HG02571 (cell line): Measurements from ENCODE around the gene SERINC5.
A peak's percentile ranks its signal among the peaks of the same experiment; 100 is the strongest.
"Not testable (repeated sequence)": the region's sequence is repeated elsewhere in the genome, so short reads cannot be mapped to it uniquely, and the experiment has no call there.

ENCODE experiments used
- ATAC-seq: cut with Tn5 transposase; IDR thresholded peaks from one replicate; pipeline ENCODE4 v1.9.1; 2021; ENCODE audit warnings: mild to moderate bottlenecking, moderate library complexity; ENCODE audit not compliant: unreplicated experiment

Gene SERINC5

DNA sequence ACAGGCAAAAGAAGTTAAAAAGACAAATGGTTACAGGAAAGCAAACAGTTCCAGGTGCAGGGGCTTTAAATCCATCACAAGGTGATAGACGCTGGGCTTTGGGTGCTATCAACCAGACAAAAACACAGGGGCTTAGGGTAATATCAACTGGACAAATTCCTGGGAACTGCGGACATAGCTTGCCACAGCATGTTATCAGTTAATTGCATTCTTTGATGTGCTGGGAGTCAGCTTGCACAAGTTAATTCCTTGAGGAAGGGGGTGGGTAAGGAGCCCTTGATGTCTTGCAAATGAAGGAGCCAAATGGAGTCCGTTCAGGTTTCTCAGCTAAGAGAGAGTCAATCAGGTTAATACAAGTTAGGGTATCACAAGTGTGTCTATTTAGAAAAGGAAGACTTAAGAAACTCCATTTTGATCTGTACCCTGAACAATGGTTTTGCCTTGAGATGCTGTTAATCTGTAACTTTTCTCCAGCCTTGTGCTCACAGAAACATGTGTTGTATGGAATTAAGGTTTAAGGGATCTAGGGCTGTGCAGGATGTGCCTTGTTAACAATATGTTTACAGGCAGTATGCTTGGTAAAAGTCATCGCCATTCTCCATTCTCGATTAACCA is 144.4 kb downstream of the SERINC5 start:
- ATAC-seq, result not testable (repeated sequence)

GRCh38 chr5:80109646-80110478 is 146.0 kb downstream of the SERINC5 start:
- no peak for ATAC-seq

DNA sequence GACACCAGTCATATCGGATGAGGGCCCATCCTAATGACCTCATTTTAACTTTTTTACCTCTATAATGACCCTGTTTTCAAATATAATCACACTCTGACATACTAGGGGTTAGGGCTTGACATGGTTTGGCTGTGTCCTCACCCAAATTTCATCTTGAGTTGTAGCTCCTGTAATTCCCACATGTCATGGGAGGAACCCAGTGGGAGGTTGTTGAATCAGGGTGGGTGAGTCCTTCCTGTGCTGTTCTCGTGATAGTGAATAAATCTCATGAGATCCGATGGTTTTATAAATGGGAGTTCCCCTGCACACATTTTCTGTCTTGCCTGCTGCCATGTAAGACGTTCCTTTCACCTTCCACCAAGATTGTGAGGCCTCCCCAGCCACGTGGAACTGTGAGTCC is 148.9 kb downstream of the SERINC5 start:
- ATAC-seq, result no peak

DNA sequence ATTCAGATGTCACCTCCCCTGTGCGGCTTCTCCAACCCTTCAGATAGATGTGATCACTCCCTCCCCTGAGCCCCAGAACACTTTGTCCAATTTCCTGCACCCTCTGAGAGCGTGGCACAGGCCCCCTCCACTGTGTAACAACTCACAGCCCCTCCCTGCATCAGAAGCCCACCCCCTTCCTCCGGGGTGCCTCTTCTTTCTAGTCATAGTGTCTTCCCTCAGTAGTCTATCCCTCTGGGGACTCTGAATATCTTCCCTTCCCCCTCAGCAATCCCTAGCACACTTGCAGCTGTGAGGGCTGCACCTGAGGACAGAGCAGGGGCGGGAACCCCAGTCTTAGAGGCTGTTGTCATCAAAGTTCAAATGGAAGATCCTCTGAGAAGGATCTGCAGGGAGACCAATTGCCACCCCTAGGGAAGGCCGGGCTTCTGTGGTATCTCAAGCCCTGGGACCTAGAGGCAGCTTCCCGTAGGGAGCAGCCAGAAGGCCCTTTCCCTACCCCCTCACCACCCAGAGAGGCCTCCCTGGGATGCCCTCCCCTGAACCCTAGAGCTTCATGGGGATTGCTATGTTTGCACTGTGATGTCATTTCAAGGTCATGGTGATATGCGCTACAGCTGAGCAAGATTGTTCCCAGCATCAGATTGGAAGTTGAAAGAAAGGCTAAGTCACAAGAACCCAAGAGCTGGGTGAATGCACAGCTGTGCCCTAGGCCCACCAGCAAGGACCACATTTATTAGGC is 150.0 kb downstream of the SERINC5 start:
- ATAC-seq, result no peak

- ATAC-seq, result no peak
Observed at GRCh38 chr5:80103371-80103770, 152.5 kb downstream of the SERINC5 start.

DNA sequence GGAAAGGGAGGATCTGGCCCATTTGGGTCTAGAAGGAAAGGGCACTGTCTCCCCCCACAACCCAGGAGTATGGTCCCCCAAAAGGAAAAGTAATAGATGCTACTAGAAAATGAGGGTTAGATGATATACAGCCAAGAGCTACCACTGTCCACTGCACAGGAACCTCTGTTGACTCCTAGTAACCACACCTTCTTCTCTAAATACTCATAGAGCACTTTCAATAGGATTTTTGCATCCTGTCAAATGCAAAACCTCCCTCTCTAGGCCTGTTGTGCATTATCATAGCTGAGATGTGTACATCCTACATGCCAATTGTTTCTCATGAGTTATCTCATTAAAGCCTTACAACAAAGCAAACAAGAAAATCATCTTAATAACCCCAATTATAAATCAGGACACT is 153.9 kb downstream of the SERINC5 start:
- no peak for ATAC-seq

- ATAC-seq, result no peak
Observed at GRCh38 chr5:80097451-80097850, 158.4 kb downstream of the SERINC5 start.

- no peak for ATAC-seq
Observed at GRCh38 chr5:80094236-80094738, 161.6 kb downstream of the SERINC5 start.

DNA sequence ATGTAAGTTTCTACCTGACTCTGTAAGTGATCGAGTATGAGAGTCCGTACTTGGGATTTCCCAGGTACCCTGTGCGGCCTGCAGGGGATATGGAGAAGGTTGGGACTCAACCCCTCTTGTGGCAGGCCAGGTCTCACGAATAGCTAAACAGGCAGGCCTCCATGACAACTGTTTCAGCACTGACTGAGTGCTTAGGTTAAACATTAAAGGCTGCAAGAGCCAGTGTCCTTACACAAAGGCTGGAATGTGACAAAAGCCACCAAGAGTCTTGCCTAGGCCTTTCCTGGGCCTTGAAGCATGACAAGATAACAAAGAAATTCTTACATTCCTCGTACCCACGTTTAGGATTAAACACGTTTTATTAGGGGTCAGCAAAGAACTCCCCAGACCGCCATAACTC is 162.1 kb downstream of the SERINC5 start:
- ATAC-seq, result no peak

- no peak for ATAC-seq
Observed at GRCh38 chr5:80092486-80093107, 163.3 kb downstream of the SERINC5 start.

DNA sequence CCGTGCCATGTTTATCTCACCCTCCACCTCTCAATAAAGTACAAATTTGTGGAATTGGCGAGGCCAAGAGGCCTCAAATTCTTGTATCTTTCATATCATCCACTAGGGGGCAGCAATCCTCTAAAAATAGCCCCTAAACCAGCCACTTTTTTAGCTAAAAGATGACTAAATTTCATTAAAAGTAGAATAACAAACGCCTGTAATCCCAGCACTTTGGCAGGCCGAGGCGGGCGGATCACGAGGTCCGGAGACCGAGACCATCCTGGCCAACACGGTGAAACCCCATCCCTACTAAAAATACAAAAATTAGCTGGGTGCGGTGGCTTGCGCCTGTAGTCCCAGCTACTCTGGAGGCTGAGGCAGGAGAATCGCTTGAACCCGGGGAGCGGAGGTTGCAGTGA is 164.1 kb downstream of the SERINC5 start:
- ATAC-seq, result not testable (repeated sequence)

- ATAC-seq, result no peak
Observed at GRCh38 chr5:80090884-80091166, 165.0 kb downstream of the SERINC5 start.

DNA sequence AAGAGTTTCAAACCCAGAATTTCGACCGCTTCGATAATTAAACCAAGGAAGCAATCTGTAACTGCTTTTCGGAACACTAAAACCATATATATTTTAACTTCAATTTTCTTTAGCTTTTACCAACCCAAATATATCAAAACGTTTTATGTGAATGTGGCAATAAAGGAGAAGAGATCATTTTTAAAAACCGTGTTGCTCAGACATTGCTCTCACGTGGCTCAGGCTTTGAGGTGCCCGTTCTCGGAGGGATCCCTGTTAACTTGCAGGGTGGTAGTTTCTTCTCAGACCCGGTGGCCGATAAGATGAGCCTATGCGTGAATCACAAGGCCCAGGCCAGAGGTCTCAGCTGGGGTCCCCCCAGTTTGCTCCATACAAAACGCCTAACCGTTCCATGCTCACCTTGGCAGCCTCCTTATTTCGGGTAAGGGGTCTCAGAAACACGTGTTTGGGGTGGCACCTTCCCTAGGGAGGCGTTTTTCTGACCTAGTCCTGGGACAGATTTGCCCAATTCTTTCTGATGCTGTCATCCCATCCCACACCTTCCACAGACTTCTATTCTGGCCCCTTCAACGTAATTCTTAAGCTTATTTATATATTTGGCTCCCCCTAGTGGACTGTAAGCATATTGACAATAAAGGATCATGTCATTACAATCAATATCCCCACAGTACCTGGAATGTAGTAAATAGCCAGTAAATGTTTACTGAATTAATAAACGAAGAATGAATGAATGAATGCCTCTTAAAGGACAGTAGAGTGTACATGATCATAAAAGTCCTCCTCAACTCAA is 172.6 kb downstream of the SERINC5 start:
- ATAC-seq, result peak; percentile 72

- ATAC-seq, result no peak
Observed at GRCh38 chr5:80082731-80083100, 173.1 kb downstream of the SERINC5 start.

- no peak for ATAC-seq
Observed at GRCh38 chr5:80082281-80082680, 173.6 kb downstream of the SERINC5 start.

DNA sequence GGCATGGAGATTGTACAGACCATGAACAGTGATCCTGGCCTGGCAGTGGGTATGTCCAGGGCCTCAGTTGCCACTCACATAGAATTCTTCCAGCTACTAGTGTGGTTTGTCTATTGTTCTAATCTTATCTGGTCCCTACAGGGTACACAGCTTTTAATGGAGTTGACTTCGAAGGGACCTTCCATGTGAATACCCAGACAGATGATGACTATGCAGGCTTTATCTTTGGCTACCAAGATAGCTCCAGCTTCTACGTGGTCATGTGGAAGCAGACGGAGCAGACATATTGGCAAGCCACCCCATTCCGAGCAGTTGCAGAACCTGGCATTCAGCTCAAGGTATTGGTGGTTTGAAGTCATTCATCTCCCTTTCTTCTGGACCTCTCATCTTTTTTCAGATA is 176.9 kb downstream of the SERINC5 start:
- no peak for ATAC-seq

DNA sequence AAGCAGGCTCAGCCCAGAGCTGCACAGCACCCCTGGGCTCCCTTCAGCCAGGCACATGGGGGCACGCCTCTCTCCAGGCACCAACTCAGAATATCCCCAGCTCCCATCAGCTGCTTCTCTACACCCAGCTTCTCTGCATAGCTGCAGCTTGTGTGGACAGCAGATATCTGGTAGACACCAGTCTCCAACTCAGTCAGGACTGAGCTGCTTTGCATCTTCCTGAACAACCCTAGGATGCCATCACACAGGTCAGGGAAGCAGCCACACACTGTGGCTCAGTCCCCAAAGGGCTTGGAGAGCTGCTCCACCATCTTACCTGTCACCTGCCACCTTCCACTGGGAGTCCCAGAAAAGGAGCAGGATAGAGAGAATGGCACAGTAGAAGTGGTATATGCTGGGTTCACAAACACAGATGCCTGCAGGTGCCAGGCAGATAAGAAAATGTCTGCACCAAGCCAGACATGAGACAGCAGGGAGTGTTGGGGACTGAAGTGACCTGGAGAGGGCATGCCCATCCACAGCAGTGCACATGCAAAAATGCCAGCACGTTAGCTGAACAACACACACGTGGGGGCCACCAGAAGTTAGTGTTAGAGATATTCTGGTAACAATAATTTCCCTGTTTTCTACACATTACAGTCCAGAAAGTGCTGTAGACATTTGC is 178.7 kb downstream of the SERINC5 start:
- ATAC-seq, result no peak

GRCh38 chr5:80076131-80077050 is 179.5 kb downstream of the SERINC5 start:
- no peak for ATAC-seq
